ENCODE results near the gene CAPNS1. TPM values are rescaled to one million over a fixed set of nuclear protein-coding genes. Genes with fewer than 3 reads are reported as not detected.

The CAPNS1 gene
- total and polyA plus RNA-seq, 4 donors, result 79.5 to 280 (median 103) TPM

GRCh38 chr19:36169084-36169760 lies 29.4 kb downstream of the CAPNS1 start:
- Histone ChIP-seq H3K9ac (ENCODE audit: low read depth in 1 of 2, low read length in 2 of 2) (no peak overlapping the region), H3K4me1 (ENCODE audit: control insufficient read depth in 4 of 4, insufficient read depth in 4 of 4, low read length in 3 of 4) (peaks cover 0 to 2% (median 0%) of the 10 kb centered on the region in 4 donors), H3K27me3 (ENCODE audit: control insufficient read depth in 4 of 4, insufficient read depth in 4 of 4, low read length in 3 of 4) (no peaks in the 10 kb centered on the region), H3K27ac (ENCODE audit: low read depth in 1 of 2, low read length in 2 of 2) (no peak overlapping the region), H3K36me3 (ENCODE audit: control insufficient read depth in 4 of 4, insufficient read depth in 3 of 4, low read depth in 1 of 4, low read length in 3 of 4) (no peaks in the 10 kb centered on the region), H3K4me3 (ENCODE audit: low read depth in 1 of 3, low read length in 3 of 3) (no peak overlapping the region), H3K9me3 (ENCODE audit: control insufficient read depth in 4 of 4, low read length in 3 of 4) (no peaks in the 10 kb centered on the region)
- WGBS, result 72% methylated on average over 9 of the region's 9 CpGs
- no peak for TF ChIP-seq REST (IDR thresholded peaks at IDR 0.05)
- TF ChIP-seq EGR1 (IDR thresholded peaks at IDR 0.05; ENCODE audit: low read depth in 2 of 2), result no peak
- TF ChIP-seq MAX (IDR thresholded peaks at IDR 0.05), result no peak
- TF ChIP-seq JUND (IDR thresholded peaks at IDR 0.05), result no peak
- TF ChIP-seq NR2F2 (IDR thresholded peaks at IDR 0.05), result no peak
- no peak for TF ChIP-seq TAF1 (conservative IDR thresholded peaks at IDR 0.05)
- no peak for TF ChIP-seq ATF3 (IDR thresholded peaks at IDR 0.05)
- no peak for TF ChIP-seq FOXA1 (IDR thresholded peaks at IDR 0.05)
- no peak for TF ChIP-seq ZBTB33 (IDR thresholded peaks at IDR 0.05)
- TF ChIP-seq SP1 (IDR thresholded peaks at IDR 0.05), result no peak
- TF ChIP-seq YY1 (IDR thresholded peaks at IDR 0.05), result no peak
- no peak for TF ChIP-seq RXRA (IDR thresholded peaks at IDR 0.05)
- DNase-seq (ENCODE audit: low spot score), result no peak

- H3K27ac ChIP-seq (ENCODE audit: low read depth in 1 of 2, low read length in 2 of 2), result no peak overlapping the region
- H3K4me3 ChIP-seq (ENCODE audit: low read depth in 1 of 3, low read length in 3 of 3), result no peak overlapping the region
- no peaks in the 10 kb centered on the region for H3K36me3 ChIP-seq (ENCODE audit: control insufficient read depth in 4 of 4, insufficient read depth in 3 of 4, low read depth in 1 of 4, low read length in 3 of 4)
- H3K9ac ChIP-seq (ENCODE audit: low read depth in 1 of 2, low read length in 2 of 2), result no peak overlapping the region
- H3K9me3 ChIP-seq (ENCODE audit: control insufficient read depth in 4 of 4, low read length in 3 of 4), result no peaks in the 10 kb centered on the region
- H3K27me3 ChIP-seq (ENCODE audit: control insufficient read depth in 4 of 4, insufficient read depth in 4 of 4, low read length in 3 of 4), result no peaks in the 10 kb centered on the region
- DNase-seq (ENCODE audit: low spot score), result no peak
- peaks cover 0 to 2% (median 0%) of the 10 kb centered on the region in 4 donors for H3K4me1 ChIP-seq (ENCODE audit: control insufficient read depth in 4 of 4, insufficient read depth in 4 of 4, low read length in 3 of 4)
- 95% methylated on average over 5 of the region's 5 CpGs for WGBS
- TF ChIP-seq REST (IDR thresholded peaks at IDR 0.05) (no peak), RXRA (IDR thresholded peaks at IDR 0.05) (no peak), CTCF (IDR thresholded peaks at IDR 0.05; ENCODE audit: low read depth, low read length, missing input control) (no peak), SP1 (IDR thresholded peaks at IDR 0.05) (no peak), YY1 (IDR thresholded peaks at IDR 0.05) (no peak), FOXA2 (IDR thresholded peaks at IDR 0.05) (no peak), HNF4G (IDR thresholded peaks at IDR 0.05) (no peak), TAF1 (conservative IDR thresholded peaks at IDR 0.05) (no peak), HNF4A (conservative IDR thresholded peaks at IDR 0.05) (no peak), EGR1 (IDR thresholded peaks at IDR 0.05; ENCODE audit: low read depth in 2 of 2) (no peak), GABPA (IDR thresholded peaks at IDR 0.05 in 1 of 2, conservative IDR thresholded peaks at IDR 0.05 in 1 of 2) (no peak), NR2F2 (IDR thresholded peaks at IDR 0.05) (no peak), FOXA1 (IDR thresholded peaks at IDR 0.05) (no peak), MAX (IDR thresholded peaks at IDR 0.05) (no peak)
Measured at GRCh38 chr19:36172852-36173251, 33.0 kb downstream of the CAPNS1 start.
